Muscle of leg (tissue), 16 donors: Measurements from ENCODE around the gene C20orf173. TPM values are rescaled to one million over a fixed set of nuclear protein-coding genes. Genes with fewer than 3 reads are reported as not detected.

ENCODE experiments used
- DNase-seq: peaks from one replicate; pipeline ENCODE4 v3.0.0; 2013
- H3K27ac ChIP-seq: one replicate; pipeline ENCODE4 v1.5.1; 2013; ENCODE audit warnings: mild to moderate bottlenecking, low read length, control low read depth
- H3K27me3 ChIP-seq: one replicate; pipeline ENCODE4 v1.6.1; 2013; ENCODE audit warnings: low read length; ENCODE audit not compliant: control insufficient read depth, insufficient read depth
- H3K36me3 ChIP-seq: one replicate; pipeline ENCODE4 v1.6.1; 2013; ENCODE audit warnings: low read length; ENCODE audit not compliant: control insufficient read depth, insufficient read depth
- H3K4me1 ChIP-seq: one replicate; pipeline ENCODE4 v1.6.1; 2013; ENCODE audit warnings: low read length; ENCODE audit not compliant: control insufficient read depth, insufficient read depth
- H3K4me3 ChIP-seq: one replicate; pipeline ENCODE4 v1.5.1; 2013; ENCODE audit warnings: low read length, control low read depth
- H3K9me3 ChIP-seq: replicated peaks from 2 replicates; pipeline ENCODE4 v1.6.1; 2013; ENCODE audit warnings: low read depth, low read length; ENCODE audit not compliant: control insufficient read depth
- WGBS: methylation state at CpG from one replicate; pipeline ENCODE4 v1.1.5; 2013; ENCODE audit warnings: missing lambda C conversion rate; ENCODE audit not compliant: insufficient coverage; 5-methylcytosine and 5-hydroxymethylcytosine counted together
- long read RNA-seq, 11 donors: transcript quantifications; one replicate each; lab custom pipeline, GENCODE V29; 2026
- polyA plus RNA-seq, 8 donors: library from polyadenylated mRNA; unstranded; fragments of 120-200 nt; gene quantifications; one replicate each; pipeline versions ENCODE4 v1.2.1 to v1.2.3, GENCODE V29; 2013; ENCODE audit warnings: inconsistent platforms in 1 of 8, low replicate concordance in 1 of 8; ENCODE audit not compliant: insufficient read length in 8 of 8, insufficient read depth in 1 of 8
- total RNA-seq: library from RNA; stranded (reverse); fragments of 120-200 nt; gene quantifications from one replicate; pipeline ENCODE4 v1.2.4, GENCODE V29; 2013

The C20orf173 gene, protein sequence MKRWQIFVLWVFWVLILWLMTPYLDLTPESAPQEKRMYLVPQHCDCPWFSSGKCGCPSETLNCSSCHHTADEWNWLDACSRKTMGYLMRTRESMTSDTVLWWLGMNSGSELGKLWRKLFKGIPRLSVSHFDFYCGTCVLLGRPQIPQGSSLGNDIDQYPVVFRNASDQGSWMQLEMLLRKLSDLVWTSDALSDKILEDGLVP
- not detected for total RNA-seq
- polyA plus RNA-seq: not detected
- long read RNA-seq, donor 1: 0 reads
- long read RNA-seq, donor 2: 0 reads
- long read RNA-seq, donor 3: 0 reads
- long read RNA-seq, donor 4: 0 reads
- long read RNA-seq, donor 5: 0 reads
- long read RNA-seq, donor 6: 0 reads
- long read RNA-seq, donor 7: 0 reads
- long read RNA-seq, donor 8: 0 reads
- long read RNA-seq, donor 9: 0 reads
- long read RNA-seq, donor 10: 0 reads
- long read RNA-seq, donor 11: 0 reads

DNA sequence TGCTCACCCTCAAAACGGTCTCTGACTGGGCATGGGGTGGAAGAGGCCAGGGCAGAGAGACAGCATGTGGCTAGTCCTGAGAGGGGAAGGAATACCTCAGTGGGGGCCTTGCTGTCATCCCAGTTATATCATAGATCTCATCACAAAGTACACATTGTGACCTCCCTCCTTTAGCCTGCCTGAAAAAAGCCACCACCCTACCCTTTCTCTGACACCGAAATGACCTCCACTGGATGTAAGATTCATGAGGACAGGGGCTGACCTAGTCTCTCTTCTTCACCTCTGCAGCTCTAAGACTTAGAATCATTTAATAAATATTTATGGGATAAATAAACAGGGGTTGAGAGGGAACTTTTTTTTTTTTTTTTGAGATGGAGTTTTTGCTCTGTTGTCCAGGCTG is at the start of gene C20orf173:
Gene C20orf173 (minus strand): TSS at position 101 of the 400 bp plus-strand sequence. CDS start 279 bp downstream, outside the sequence.
- no peaks in the 10 kb centered on the region for H3K9me3 ChIP-seq

DNA sequence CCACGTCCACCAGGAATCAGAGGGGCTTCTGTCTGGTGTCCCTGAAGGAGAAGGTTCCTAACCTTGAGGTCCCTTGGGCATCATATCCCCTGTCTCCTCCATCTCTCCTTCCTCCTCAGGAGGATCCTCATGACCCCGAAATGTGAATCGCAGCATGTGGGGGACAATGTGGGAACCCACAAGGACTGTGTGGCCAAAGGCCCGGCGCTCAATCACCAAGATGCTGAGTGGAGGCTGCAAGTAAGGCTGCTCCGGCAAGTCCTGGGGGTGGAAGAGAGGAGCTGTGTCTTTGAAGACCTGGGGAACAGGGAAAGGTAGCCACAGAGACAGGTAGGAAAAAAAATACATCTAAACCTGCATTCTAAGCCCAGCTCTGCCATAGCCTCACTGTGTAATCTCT is 49.7 kb upstream of the C20orf173 start:
- Histone ChIP-seq H3K27ac (no peak overlapping the region), H3K9me3 (peaks cover 5% of the 10 kb centered on the region), H3K27me3 (peaks cover 6% of the 10 kb centered on the region), H3K36me3 (no peaks in the 10 kb centered on the region), H3K4me1 (no peaks in the 10 kb centered on the region), H3K4me3 (no peak overlapping the region)
- WGBS: 93% methylated on average over 3 of the region's 6 CpGs
- DNase-seq: no peak

More for the DNA sequence above, at the start of gene C20orf173:
- no peak within 1 kb of the TSS for H3K27ac ChIP-seq
- H3K36me3 ChIP-seq: no peaks in the 10 kb centered on the region
- H3K4me1 ChIP-seq: no peaks in the 10 kb centered on the region
- no peaks in the 10 kb centered on the region for H3K27me3 ChIP-seq
- H3K4me3 ChIP-seq: no peak within 1 kb of the TSS
- no CpG with 5 or more reads among the region's 2 CpGs for WGBS
- DNase-seq: no peak

DNA sequence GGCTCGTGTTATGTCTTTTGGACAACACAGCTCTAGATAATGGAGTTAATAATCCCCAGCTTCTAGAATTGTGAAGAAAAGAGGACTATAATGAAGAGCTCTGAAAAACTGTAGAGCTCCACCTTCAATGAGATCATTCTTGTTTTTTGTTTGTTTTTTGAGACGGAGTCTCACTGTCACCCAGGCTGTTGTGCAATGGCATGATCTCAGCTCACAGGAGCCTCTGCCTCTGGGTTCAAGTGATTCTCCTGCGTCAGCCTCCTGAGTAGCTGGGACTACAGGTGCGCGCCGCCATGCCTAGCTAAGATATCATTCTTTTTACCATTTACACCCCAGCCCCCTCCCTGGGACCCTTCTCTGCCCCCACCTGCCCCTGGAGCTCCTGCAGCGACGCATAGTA is 49.0 kb upstream of the C20orf173 start:
- no peak for DNase-seq
- H3K4me1 ChIP-seq: no peaks in the 10 kb centered on the region
- H3K36me3 ChIP-seq: no peaks in the 10 kb centered on the region
- H3K4me3 ChIP-seq: no peak overlapping the region
- peaks cover 5% of the 10 kb centered on the region for H3K9me3 ChIP-seq
- H3K27me3 ChIP-seq: peaks cover 6% of the 10 kb centered on the region
- no peak overlapping the region for H3K27ac ChIP-seq
- 87% methylated on average over 5 of the region's 8 CpGs for WGBS

DNA sequence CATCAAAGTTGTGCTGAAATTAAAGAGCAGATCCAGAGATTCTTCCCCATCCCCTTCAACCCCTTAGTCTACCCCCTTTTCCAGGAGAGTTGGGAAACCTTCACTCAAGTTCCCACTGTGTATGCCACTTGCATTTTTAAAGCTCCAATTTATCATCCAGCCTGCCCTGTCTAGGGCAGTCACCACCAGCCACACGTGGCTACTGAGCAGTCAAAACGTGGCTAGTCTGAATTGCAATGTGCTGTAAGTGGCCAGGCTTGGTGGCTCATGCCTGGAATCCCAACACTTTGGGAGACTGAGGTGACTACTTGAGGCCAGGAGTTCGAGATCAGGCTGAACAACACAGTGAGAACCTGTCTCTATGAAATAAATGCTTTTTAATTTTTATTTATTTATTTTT is 47.4 kb upstream of the C20orf173 start:
- no peaks in the 10 kb centered on the region for H3K36me3 ChIP-seq
- DNase-seq: no peak
- no peak overlapping the region for H3K4me3 ChIP-seq
- WGBS: 83% methylated on average over 2 of the region's 3 CpGs
- H3K27ac ChIP-seq: no peak overlapping the region
- peaks cover 4% of the 10 kb centered on the region for H3K27me3 ChIP-seq
- H3K4me1 ChIP-seq: no peaks in the 10 kb centered on the region
- H3K9me3 ChIP-seq: peaks cover 9% of the 10 kb centered on the region

DNA sequence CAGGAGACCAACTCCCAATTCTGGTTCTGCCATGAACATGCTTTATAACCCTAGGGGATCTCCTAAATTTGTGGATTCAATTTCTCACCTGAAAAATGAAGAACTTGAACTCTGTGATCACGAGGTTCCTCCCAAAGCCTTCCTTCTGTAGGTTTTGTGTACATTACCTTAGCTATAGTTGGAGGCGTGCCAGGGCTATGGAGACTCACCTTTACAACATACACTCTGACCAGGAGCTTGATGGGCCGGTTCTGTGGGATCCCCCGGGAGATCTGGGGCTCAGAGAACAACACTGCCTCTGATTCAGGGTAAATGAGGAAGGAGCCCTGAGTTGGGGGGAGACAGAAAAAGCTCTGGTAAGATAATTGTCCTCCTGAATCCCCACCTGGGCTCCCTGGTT is 46.5 kb upstream of the C20orf173 start:
- Histone ChIP-seq H3K27ac (no peak overlapping the region), H3K4me3 (no peak overlapping the region), H3K4me1 (no peaks in the 10 kb centered on the region), H3K36me3 (no peaks in the 10 kb centered on the region), H3K9me3 (peaks cover 6% of the 10 kb centered on the region), H3K27me3 (peaks cover 4% of the 10 kb centered on the region)
- no peak for DNase-seq
- WGBS: no CpG with 5 or more reads among the region's 4 CpGs

DNA sequence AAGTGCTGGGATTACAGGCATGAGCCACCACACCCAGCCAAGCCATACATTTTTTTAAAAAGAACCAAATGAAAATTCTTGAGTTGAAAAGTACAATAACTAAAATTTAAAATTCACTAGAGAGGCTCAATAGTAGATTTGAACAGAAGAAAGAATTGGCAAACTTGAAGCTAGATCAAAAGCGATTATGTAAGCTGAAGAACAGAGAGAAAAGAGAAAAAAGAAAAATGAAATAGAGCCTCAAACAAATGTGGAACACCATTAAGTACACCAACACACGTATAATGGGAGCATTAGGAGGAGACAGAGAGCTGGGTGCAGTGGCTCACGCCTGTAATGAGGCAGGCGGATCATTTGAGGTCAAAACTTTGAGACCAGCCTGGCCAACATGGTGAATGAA is 43.4 kb upstream of the C20orf173 start:
- peaks cover 4% of the 10 kb centered on the region for H3K27me3 ChIP-seq
- no peaks in the 10 kb centered on the region for H3K36me3 ChIP-seq
- no peak overlapping the region for H3K27ac ChIP-seq
- peaks cover 6% of the 10 kb centered on the region for H3K9me3 ChIP-seq
- H3K4me3 ChIP-seq: no peak overlapping the region
- no peaks in the 10 kb centered on the region for H3K4me1 ChIP-seq
- DNase-seq: no peak
- 100% methylated on average over 2 of the region's 4 CpGs for WGBS

DNA sequence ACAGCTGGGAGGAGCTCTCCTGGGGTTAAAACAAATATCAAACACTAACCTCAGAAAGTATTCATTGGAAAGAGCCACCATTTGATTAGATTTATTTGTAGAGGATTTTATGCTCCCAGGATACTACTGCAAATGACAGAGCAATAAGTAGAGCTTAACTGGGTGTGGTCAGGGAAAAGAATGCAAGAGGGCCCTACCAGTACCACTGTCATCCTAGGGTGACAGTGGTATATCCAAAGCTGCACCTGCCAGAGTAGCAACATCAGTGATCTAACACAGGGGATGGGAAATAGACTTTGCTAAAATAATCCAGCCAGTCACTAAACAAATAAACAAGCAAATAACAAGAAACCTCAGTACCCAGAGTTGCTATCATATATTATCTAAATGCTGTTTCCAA is 42.1 kb upstream of the C20orf173 start:
- H3K36me3 ChIP-seq: no peaks in the 10 kb centered on the region
- no peak overlapping the region for H3K4me3 ChIP-seq
- no peak for DNase-seq
- H3K27ac ChIP-seq: no peak overlapping the region
- H3K27me3 ChIP-seq: no peaks in the 10 kb centered on the region
- H3K4me1 ChIP-seq: no peaks in the 10 kb centered on the region
- H3K9me3 ChIP-seq: peaks cover 6% of the 10 kb centered on the region

DNA sequence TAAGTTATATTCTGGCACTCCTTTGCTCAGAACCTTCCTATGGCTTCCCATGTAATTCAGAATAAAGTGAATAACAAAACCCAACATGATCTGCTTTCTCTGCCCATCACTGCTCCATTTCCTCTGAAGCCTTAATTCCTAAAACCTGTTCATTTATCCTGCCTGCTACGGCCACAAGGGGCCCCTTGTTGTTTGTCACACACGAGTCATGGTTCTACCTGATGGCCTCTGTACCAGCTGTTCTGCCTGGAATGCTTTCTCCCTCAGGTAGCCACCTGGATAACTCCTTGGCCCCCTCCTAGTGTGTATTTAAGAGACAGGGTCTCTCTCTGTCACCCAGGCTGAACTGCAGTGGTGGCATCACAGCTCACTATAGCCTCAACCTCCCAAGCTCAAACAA is 39.2 kb upstream of the C20orf173 start:
- Histone ChIP-seq H3K36me3 (no peaks in the 10 kb centered on the region), H3K4me1 (no peaks in the 10 kb centered on the region), H3K4me3 (no peak overlapping the region), H3K27ac (no peak overlapping the region), H3K9me3 (peaks cover 6% of the 10 kb centered on the region), H3K27me3 (no peaks in the 10 kb centered on the region)
- WGBS: 0% methylated on average over 2 of the region's 2 CpGs
- no peak for DNase-seq

DNA sequence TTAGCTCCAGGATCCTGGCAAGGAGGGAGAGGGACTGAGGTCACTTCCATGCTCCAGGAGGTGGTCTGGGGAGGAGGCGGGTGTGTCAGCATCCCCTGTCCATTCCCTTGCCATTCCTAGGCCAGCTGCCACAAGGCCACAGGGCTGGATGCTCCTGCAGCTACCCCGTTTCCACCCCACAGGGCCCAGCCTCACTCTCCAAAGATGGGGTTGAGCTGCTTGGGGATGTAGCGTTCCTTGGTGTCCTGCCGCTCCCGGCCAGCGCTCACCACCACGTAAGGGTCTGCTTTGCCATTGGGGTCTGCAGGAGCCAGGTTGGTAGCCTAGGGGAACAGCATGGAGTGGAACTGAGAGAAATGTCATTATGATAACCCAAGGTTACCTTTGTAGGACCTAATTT is 35.5 kb upstream of the C20orf173 start:
- no peak overlapping the region for H3K4me3 ChIP-seq
- H3K4me1 ChIP-seq: no peaks in the 10 kb centered on the region
- DNase-seq: no peak
- H3K27ac ChIP-seq: no peak overlapping the region
- WGBS: 80% methylated on average over 1 of the region's 7 CpGs
- H3K27me3 ChIP-seq: no peaks in the 10 kb centered on the region
- no peaks in the 10 kb centered on the region for H3K9me3 ChIP-seq
- no peaks in the 10 kb centered on the region for H3K36me3 ChIP-seq

DNA sequence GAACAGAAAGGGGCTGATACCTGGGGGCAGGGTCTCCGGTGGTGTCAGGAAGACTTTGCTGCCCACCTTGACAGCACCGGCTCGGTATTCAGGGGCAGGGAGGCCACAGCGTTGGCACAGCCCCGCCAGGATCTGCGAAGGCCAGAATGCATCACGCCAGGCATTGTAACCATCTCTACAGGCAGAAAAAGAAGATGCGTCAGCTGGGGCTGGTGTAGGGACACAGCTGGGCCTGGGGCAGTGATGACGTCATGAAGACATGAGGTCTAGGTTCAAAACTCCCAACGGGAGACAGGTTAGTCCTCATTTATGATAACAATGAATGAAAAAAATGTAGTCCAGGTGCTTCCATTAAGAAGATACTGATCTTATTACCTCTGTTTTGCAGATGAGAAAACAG is 34.4 kb upstream of the C20orf173 start:
- 96% methylated on average over 6 of the region's 10 CpGs for WGBS
- no peak for DNase-seq

More for the DNA sequence above, 34.4 kb upstream of the C20orf173 start:
- no peaks in the 10 kb centered on the region for H3K9me3 ChIP-seq
- H3K36me3 ChIP-seq: peaks cover 7% of the 10 kb centered on the region
- H3K27me3 ChIP-seq: no peaks in the 10 kb centered on the region
- H3K27ac ChIP-seq: no peak overlapping the region
- no peak overlapping the region for H3K4me3 ChIP-seq
- H3K4me1 ChIP-seq: no peaks in the 10 kb centered on the region
